HepG2 (cell line): ENCODE measurements around the gene DYNC1LI1. TPM values are rescaled to one million over a fixed set of nuclear protein-coding genes. Genes with fewer than 3 reads are reported as not detected.
A peak's percentile ranks its signal among the peaks of the same experiment; 100 is the strongest.

ENCODE experiments used
- GATAD2A ChIP-seq: IDR thresholded peaks from 2 replicates; pipeline ENCODE4 v1.6.1; 2016
- GPN1 ChIP-seq: sonication (generic); formaldehyde crosslinking; IDR thresholded peaks from 2 replicates; pipeline ENCODE4 v1.5.1; 2020; ENCODE audit warnings: missing genetic modification reagents, borderline replicate concordance
- LCORL ChIP-seq, 2 experiments: fragments of 450-650 bp in 1 of 2; sonication (generic) in 1 of 2; formaldehyde crosslinking in 1 of 2; IDR thresholded peaks; 2 replicates each; pipeline versions ENCODE4 v1.5.0 to v1.6.1; 2017 to 2020; ENCODE audit warnings: antibody characterized with exemption in 1 of 2, missing genetic modification reagents in 1 of 2
- LRRFIP1 ChIP-seq: sonication (generic); formaldehyde crosslinking; conservative IDR thresholded peaks from 2 replicates; pipeline ENCODE4 v1.4.0; 2020; ENCODE audit warnings: missing genetic modification reagents
- NCOR1 ChIP-seq: fragments of 200-600 bp; sonication (generic); IDR thresholded peaks from 2 replicates; pipeline ENCODE4 v1.7.0; 2017; ENCODE audit warnings: antibody characterized with exemption, low read length, borderline replicate concordance
- PHB2 ChIP-seq: fragments of 450-650 bp; IDR thresholded peaks from 2 replicates; pipeline ENCODE4 v1.6.1; 2018; ENCODE audit not compliant: partially characterized antibody
- SKIL ChIP-seq: sonication (generic); formaldehyde crosslinking; IDR thresholded peaks from 2 replicates; pipeline ENCODE4 v1.8.0; 2022; ENCODE audit warnings: missing genetic modification reagents, mild to moderate bottlenecking, moderate library complexity, borderline replicate concordance
- TBX2 ChIP-seq: sonication (generic); formaldehyde crosslinking; IDR thresholded peaks from 2 replicates; pipeline ENCODE4 v1.5.0; 2020; ENCODE audit warnings: missing genetic modification reagents, mild to moderate bottlenecking, borderline replicate concordance
- ZBTB44 ChIP-seq: sonication (generic); formaldehyde crosslinking; IDR thresholded peaks from 2 replicates; pipeline ENCODE4 v1.4.0; 2020; ENCODE audit warnings: missing genetic modification reagents
- ZNF18 ChIP-seq: sonication (generic); formaldehyde crosslinking; IDR thresholded peaks from 2 replicates; pipeline ENCODE4 v1.8.0; 2022; ENCODE audit warnings: mild to moderate bottlenecking, missing genetic modification reagents; ENCODE audit not compliant: insufficient replicate concordance
- ZNF275 ChIP-seq: sonication (generic); formaldehyde crosslinking; IDR thresholded peaks from 2 replicates; pipeline ENCODE4 v1.8.0; 2022; ENCODE audit warnings: missing genetic modification reagents, mild to moderate bottlenecking, inconsistent platforms, borderline replicate concordance
- ZNF547 ChIP-seq: sonication (generic); formaldehyde crosslinking; IDR thresholded peaks from 2 replicates; pipeline ENCODE4 v1.5.1; 2020; ENCODE audit warnings: mild to moderate bottlenecking, missing genetic modification reagents
- ZNF773 ChIP-seq: sonication (generic); formaldehyde crosslinking; IDR thresholded peaks from 2 replicates; pipeline ENCODE4 v1.4.0; 2020; ENCODE audit warnings: missing genetic modification reagents, borderline replicate concordance
- ZSCAN25 ChIP-seq: sonication (generic); formaldehyde crosslinking; IDR thresholded peaks from 2 replicates; pipeline ENCODE4 v1.8.0; 2022; ENCODE audit warnings: mild to moderate bottlenecking, missing genetic modification reagents
- polyA plus RNA-seq, 8 experiments: library from polyadenylated mRNA; depleted of rRNA in 3 of 8; stranded (reverse) in 7 of 8; unstranded in 1 of 8; fragments of >200 nt; fragmentation: Illumina TruSeq in 4 of 8; extraction: Trizol in 4 of 8; gene quantifications; 2 replicates each; pipeline versions ENCODE4 v1.2.1 to v1.2.3, GENCODE V29; 2011 to 2016; ENCODE audit warnings: low read depth in 4 of 8, missing spikeins in 1 of 8, mixed read lengths in 1 of 8; ENCODE audit not compliant: insufficient read depth in 1 of 8
- total RNA-seq, 5 experiments: library from RNA; depleted of rRNA; stranded (reverse); fragments of >200 nt; fragmentation: Illumina TruSeq; extraction: Trizol; gene quantifications; 2 replicates each; pipeline ENCODE4 v1.2.3, GENCODE V29; 2016; ENCODE audit warnings: low read depth in 1 of 5

Gene DYNC1LI1
- total and polyA plus RNA-seq, 2 of the 13 experiments (the other 11 are each of a cell fraction or from before 2014, with no cell fraction given) = 13.4 to 37.1 TPM

GRCh38 chr3:32569540-32570420 is 878 bp downstream of the DYNC1LI1 start (continued):
- TF ChIP-seq ZNF773 (CRISPR knock-in tag) = no peak
- TF ChIP-seq SKIL (CRISPR knock-in tag) = no peak
- TF ChIP-seq LCORL (IDR thresholded peaks at IDR 0.05) = no peak
- no peak for TF ChIP-seq LCORL (CRISPR knock-in tag; IDR thresholded peaks at IDR 0.05)
- TF ChIP-seq ZNF18 = peak; percentile 13
- 0 out of 2 replicates have a peak, but pooled peaks have one; percentile 21 for TF ChIP-seq GATAD2A (CRISPR knock-in tag)
- no peak for TF ChIP-seq LRRFIP1 (CRISPR knock-in tag)
- TF ChIP-seq NCOR1 = no peak
- TF ChIP-seq ZSCAN25 = no peak
- TF ChIP-seq ZNF275 (CRISPR knock-in tag) = no peak
- TF ChIP-seq ZBTB44 = no peak
- no peak for TF ChIP-seq TBX2 (CRISPR knock-in tag)
- no peak for TF ChIP-seq PHB2
- TF ChIP-seq GPN1 = no peak
- TF ChIP-seq ZNF547 (CRISPR knock-in tag) = no peak
